NCI-H146 (cell line): ENCODE results near the gene RBMS3.
"Not testable (repeated sequence)": the region's sequence is repeated elsewhere in the genome, so short reads cannot be mapped to it uniquely, and the experiment has no call there.

ENCODE experiments used
- DNase-seq: peaks from one replicate; lab custom pipeline; 2025; lab: John Stamatoyannopoulos, UW

Gene RBMS3

DNA sequence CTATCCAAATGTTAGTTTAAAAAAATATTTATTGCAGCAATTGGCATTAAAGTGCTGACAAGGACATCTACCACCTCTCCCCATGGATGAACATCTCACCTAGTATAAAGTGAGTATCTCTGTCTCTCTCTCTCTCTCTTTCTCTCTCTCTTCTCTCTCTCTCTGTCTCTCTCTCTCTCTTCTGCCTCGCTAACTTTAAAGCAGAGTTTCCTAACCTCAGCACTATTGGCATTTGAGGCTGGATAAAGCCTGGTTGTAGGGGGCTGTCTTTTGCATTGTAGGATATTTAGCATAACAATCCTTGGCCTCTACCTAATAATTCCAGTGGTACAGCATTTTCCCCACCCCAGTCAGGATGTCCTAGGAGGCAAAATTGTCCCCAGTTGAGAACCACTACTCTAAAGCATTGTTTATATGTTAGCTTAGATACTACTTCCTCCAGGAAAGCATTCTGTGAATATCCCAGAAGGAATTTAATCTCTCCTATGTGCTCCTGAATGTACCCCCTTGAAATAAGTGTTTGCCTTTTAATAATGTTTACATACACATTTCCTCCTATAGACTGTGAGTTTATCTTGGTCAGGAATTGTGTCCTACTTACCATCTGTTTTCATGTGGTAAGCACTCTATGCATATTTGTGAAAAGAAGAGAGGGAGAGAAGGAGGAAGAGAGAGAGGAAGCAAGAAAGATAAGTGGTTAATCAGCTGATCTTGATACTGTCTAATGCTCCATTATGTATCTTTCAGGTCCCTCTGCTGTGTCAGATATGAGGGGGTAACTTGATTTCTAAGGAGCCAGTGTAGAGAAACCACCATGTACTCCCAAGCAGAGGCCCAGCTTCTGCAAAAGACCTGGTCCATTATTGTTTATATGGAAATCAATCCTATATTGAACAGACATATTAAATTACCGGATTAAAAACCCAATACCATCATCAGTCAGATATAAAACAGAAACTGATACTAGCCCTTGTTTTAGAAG, 346.6 kb downstream of the RBMS3 start:
- DNase-seq: no peak

DNA sequence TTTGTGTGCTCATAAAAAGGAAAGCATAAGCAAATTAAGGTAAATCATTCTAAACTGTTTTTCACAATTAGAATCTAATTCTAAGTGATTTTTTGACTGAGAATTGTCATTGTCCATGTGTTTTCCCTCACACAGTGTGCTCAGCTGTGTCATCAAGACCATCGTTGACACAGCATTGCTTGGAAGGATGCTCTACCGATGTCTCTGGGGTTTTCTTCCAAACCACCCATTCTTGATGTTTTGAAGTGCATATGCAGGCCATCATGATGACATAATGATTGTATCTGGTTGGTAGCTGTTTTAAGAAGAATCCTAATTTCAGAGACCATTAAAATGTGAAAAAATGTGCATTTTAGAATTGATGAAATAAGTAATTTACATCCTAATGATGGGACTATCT, 347.9 kb downstream of the RBMS3 start:
- no peak for DNase-seq

DNA sequence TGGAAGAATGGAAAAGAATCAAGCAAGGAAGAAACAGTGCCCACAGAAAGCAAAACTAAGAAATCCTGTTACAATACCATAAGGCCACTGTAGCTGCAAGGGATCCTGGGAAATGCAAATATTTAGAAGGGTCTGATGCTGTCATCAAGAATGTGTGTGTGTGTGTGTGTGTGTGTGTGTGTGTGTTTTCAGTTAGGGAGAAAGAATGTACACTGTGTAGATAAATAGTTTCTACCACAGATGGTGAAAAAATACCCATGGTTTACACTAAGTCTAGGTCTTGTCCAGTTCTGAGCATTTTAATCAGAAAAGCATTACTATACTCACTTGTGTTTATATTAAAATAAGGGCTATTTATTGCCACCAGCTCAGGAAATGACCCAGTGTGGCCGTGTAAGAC, 355.0 kb downstream of the RBMS3 start:
- no peak for DNase-seq

DNA sequence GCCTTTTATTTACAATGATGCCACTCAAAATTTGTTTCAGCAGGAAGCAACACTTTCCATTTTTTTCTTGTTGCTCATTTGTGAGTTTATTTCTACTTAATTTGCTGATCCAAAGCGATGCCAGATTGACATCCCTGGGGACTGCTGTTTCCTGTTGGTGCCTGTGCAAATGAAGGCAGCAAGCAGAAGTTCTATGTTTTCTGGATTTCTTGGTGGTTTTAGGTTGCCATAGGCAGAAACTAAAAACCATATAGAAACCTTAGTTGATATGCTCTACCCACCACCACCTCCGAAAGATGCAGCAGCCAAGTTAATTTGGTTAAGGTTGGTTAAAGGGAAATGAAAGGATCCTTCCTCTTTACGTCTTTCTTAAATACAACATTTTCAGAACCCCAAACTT, 356.2 kb downstream of the RBMS3 start:
- no peak for DNase-seq

DNA sequence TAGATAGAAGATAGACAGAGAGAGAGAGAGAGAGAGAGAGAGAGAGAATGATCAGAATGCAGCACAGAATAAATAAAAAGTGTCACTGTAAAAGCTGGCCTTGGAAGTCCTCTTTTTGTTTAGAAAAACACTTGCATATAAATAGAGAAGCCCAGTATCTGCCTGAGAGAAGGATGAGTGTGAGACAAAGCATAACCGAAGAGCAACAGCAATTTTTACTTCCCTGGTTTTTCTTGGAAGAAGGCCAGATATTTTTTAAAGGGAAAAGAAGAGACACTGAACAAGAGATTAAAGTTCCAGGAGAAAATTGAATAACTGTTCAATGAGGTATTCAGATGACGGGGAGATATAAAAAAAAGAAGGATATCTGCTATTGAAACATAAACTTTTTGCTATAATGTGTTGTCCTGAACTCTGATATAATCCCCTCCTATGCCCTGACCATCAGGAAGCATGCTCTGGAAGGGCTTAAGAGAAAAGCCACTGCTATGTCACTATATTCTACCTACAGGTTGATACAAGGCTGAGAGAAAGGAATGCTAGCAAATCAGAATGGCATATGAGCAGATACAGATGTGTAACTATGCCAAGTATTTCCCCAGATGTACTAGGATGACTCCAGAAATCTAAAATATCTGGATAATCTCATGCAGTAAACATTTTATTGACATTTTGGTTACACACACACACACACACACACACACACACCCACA, 358.9 kb downstream of the RBMS3 start:
- no peak for DNase-seq

DNA sequence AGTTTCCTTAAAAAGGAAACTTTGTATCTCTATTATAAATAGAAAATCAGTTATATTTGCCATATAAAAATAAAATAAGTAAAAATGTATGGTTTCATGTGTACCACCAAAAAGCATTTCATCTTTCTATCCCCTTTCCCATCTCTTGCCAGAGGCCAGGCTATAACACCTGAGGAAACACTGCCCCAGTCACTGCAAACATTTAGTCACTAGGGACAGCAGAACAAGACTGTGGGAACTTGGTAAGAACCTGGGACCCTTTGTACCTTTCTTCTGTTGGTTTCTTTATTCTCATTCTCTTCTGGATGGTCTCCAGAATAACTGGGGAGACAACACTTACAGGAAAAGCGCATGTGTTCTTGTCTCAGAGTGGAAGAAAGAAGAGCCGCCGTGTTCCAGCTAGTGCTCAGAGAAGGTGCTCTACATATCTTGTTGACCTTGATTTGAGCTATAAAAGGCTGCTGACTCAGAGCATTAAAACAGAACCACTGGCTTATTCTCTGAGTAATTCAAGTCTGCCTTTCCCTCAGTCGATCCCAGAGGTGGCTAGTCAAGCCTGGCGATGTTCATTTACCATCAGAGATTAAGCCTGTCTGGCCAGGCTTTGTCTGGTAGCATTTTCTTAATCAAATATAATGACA, 361.6 kb downstream of the RBMS3 start:
- no peak for DNase-seq

DNA sequence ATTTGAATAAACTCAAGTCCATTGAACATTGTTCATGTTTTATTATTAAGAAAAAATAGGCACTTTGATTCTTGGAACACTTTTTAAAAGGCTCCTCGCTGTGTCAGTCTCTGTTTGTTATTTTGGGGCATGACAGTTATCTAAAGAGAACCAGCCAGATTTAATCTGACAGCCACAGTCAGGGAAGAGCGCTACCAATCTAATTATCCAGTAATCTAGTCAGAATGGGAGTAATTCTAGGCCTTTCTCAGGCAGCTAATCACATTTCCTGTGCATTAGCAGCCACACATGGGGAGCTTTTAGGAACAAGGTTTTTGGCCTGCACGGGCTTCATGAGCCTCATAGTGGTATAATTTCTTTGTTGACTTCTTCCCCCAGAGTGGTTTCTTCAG, 362.2 kb downstream of the RBMS3 start:
- DNase-seq: no peak

DNA sequence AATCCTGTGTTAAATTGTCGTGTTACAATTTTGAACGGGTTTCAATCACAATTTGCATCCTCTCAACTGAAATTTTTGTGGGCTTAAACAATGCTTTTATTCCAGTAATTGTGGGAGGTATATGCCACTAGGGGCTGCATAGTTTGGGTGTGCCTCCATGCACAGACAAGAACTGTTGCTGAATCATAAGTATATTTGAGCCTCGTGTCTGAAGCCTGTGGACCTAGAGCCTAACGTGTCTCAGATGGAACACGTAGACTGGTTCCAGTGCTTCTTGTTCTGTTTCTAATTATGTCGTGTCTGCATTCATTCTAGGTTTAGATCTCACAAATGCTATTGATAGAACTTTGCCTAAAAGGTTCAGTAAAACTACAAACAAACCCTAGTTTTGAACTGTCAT, 363.4 kb downstream of the RBMS3 start:
- DNase-seq: no peak

DNA sequence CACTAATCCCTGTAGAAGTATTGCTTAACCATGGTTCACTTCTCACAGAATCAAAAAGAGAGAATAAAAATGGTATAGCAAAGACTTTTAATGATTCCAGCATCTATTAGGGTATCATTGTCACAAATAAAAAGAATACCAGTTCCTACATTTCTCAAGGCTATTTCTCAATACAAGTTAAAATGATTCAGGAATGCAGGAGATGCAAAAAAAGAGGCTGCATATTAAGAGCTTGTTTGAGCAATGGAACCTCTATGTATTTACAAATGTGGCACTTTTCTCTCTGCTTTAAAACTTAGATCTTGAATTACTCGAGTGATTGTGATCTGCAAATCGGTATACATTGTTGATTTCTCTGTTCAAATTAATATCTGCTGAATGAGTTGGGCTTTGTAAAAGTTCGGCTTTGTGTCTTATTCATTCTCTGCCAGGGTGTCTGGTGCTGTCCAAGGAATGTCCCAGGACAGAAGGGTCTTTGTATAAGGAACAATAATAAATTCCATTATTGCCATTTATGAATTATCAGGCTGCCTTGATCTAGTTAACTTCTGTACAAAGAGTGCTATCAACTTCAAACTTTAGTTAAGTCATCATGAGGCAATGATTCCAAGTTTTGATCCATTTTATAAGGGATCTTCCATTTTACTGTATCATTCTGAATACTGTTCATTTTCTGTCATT, 364.2 kb downstream of the RBMS3 start:
- no peak for DNase-seq

DNA sequence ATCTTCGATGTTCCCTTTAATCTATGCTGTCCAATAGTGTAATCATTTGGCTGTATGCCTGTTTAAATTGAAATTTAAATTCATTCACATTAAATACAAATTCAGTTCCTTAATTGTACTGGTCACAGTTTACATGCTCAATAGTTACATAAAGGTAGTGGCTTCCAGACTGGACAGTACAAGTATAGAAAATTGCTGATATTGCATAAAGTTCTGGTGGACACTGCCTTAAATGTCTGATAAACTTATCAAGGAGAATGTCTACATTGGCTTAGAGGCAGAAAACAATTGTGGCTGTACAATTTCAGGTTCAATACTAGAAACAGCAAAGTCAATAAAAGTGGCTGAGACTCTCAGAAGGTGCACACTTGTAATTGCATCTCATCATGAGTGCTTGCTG, 365.2 kb downstream of the RBMS3 start:
- DNase-seq: no peak

DNA sequence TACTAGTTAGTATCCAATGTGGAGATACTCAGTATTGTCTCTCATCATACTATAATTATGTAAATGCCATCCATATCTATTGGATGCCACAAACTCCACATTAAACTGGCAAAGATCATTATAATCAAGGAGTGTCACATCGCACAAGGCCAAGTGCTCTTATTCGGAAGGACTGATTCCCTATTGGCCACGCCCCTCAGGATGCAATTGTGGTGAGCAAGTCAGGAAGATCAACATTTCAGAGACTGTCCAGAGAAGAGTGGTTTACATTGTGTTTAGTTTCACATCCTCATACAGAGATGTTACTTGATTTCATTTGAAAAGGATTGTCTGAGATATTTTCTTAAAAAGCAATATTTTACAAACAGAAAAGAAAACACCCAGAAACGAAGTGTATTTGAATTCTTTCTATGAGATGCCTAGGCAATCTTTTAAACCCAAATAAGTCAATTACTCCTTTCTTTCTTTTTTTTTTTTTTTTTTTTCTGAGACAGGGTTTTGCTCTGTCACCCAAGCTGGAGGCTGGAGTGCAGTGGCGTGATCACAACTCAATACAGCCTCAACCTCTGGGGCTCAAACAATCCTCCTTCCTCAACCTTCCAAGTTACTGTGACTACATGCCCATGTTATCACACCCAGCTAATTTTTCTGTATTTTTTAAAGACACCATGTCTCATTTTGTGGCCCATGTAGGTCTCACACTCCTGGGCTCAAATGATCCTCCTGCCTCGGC, 369.1 kb downstream of the RBMS3 start:
- DNase-seq: no peak

DNA sequence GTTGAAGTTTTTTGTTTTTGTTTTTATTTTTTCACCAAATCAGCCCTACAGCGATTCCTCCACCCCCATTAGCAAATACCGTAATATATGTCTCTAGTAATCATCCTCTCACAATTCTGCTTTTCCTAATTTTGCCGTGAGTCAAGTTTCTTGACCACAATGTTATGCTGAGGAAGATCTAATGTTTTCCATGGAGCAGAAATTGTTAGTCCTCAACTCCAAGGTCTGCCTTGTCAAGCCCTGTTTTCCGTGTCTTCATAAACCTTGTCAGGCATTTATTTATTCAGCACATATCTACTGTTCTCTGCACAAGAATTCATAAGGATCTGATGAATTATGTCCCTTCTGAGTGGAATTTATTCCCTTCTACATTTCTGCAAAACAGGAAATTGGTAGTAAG, 372.8 kb downstream of the RBMS3 start:
- no peak for DNase-seq

DNA sequence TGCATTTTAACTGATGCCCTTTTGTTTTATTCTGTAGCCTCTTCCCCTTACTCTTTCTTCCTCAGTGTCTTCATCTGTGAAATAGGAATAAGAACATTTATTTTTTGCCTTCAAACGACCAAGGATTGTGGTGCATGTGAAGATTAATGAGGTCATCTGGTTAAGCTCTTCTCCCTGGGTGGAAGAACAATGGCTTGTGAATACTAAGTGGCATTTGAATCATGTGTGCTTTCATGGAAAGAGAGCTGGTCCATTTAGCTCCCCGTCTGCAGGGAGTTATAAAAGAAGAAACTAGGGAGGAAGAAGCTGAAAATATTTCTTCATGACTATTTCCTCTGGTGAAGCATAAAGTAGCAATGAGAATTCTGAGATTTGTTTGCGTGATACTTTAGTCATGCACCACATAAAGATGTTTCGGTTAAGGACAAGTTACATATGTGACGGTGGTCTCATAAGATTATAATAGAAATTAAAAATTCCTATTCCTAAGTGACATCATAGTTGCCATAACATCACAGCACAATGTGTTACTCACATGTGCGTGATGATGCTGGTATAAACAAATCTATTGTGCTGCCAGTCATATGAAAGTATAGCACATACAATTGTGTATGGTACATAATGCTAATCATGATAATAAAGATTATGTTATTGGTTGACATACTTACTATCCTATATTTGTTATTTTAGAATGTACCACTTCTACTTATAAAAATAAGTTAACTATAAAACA, 374.3 kb downstream of the RBMS3 start:
- DNase-seq: no peak

DNA sequence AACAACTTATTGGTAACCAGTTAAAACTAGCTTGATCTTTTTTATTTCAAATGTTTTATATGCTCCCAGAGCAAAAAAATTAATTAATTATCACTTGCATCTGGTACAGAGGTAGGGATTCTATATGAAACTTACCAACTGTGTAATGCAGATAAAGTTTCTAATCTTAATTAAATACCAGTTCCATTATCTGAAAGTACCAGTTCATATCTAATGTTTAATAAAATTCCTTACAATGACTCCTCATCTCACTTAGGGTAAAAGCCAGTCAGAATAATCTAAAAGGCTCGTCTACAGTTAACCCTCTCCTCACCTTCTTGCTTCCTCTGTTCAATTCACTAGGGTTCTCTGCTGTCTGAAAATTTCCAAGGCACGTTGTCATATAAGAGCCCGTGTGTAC, 384.8 kb downstream of the RBMS3 start:
- DNase-seq: no peak

DNA sequence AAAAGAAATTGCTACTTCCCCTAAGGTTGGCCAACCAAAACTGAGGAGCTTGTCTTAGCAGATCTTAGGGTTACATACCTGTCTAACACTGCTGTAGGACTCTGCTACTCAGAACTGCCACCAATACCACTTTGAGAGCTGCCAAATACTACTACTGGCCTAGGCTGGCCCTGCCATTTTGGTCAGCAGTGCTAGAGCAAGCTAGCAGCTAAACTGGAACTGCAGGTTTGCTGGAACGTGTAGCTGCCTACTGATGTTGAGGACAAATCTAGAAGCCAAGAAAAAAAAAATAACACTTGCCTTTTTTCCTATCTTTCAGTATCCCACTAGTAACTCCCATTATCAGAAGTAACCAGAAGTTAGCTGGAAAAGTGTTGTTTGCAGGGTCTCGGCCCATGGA, 387.4 kb downstream of the RBMS3 start:
- no peak for DNase-seq

DNA sequence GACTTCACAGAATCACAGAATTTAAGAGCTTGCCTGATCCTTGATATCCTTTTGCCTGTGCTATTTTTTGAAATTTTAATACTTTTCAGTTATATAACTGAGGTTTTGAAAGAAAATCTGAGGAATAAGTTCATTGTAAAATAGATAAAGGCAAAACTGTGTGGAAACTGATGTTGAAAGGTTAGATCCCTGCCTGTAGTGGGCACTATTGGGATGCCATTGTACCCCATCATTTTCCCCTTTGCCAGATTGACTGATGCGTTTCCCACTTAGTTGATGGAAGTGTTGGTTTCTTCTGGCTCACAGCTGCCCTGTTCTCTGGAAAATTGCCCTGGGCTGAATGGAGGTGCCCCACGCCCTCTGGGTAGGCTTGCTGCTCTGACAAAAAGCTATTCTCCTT, 387.9 kb downstream of the RBMS3 start:
- DNase-seq: no peak

DNA sequence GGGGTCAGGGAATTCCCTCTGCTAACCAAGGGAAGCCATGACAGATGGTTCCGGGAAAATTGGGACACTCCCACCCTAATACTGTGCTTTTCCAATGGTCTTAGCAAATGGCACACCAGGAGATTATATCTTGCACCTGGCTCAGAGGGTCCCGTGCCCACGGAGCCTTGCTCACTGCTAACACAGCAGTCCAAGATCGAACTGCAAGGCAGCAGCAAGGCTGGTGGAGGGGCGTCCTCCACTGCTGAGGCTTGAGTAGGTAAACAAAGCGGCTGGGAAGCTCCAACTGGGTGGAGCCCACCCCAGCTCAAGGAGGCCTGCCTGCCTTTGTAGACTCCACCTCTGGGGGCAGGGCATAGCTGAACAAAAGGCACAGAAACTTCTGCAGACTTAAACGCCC, 389.6 kb downstream of the RBMS3 start:
- not testable (repeated sequence) for DNase-seq

DNA sequence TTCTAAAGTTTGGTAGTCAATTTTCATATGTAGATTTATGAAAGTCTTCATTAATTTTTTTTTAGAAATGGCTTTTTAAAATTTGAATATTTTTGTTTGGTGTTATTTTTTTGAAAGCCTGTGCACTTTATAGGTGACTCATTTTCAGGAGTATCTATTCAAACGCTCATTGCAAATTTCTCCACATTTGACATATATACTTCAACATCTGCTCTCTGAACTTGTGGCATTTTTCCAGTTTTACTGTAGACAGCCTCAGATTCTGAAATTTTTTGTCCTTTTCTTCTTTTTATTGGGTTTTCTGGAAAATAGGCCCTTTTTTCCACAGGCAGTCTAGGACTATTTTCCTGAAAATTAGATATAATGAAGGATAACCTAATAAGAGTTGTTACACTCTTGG, 396.6 kb downstream of the RBMS3 start:
- no peak for DNase-seq

DNA sequence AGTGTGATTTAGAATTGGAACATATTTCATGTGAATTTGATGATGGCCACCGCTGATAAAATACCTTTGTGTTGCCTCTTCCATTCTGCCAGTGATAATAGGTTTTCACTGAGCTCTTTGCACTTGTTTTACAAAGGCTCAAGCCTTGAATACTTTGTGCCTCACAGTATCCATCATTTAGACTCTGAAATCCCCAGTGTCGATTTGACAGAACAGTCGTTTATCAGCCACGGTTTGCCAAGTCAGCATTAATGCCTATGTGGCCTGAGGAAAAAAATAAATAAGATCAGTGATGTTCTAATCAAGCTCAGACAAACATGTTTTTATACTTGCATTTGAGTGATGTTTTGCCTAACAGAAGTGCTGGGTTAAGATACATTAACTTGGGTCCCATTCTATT, 399.1 kb downstream of the RBMS3 start:
- no peak for DNase-seq

DNA sequence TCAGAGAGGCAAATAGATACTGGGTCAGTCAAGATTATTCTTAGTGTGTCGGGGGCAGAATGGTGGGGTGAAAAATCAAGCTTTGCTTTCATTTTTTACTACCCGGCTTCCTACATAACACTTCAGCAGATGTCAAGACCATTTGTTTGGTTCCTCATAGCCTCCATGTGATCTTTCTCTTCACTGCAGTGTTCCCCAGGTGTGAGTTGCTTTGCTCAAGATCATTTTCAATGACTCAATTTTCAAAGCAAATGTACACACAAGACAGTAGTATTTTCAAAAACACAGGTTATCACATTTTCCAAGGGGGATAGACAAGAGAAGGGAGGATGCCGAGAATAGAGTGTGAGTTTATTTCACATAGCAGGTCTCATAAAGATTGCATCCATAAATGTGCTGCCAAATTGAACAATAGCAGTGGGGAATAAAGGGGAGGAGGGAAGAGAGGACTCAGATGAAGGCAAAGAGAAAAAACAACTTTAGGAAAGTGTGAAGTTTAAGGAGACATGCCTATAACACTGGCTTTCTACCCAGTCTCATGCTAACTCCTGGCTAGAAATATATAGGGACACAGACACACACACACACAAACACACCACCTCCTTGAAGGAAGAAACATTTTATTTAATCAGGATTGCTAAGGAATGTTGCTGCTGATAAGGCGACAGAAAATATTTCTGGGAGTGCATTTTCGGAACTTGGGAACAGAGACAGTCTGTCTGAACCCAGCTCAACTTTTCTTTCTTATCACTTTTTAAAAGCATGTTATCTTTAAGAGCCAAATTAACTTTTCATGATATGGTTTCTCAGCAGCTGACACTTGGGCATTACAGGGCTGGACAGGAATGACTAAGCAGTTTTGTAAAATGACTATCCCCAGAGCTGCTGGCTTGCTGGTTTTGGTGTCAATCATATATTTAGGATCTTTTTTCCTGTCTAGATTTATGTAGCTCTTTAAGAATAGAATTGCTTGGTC, 402.4 kb downstream of the RBMS3 start:
- no peak for DNase-seq
